Testis (tissue), 3 donors: Measurements from ENCODE around the gene DNALI1. TPM values are rescaled to one million over a fixed set of nuclear protein-coding genes. Genes with fewer than 3 reads are reported as not detected.

ENCODE experiments used
- DNase-seq: peaks from one replicate; pipeline ENCODE4 v3.0.0-alpha.2; 2019
- H3K27ac ChIP-seq, 2 donors: fragments of 200-600 bp; sonication (generic); one replicate each; pipeline ENCODE4 v1.5.1; 2019
- H3K27me3 ChIP-seq: fragments of 200-600 bp; sonication (generic); one replicate; pipeline ENCODE4 v1.5.1; 2019
- H3K36me3 ChIP-seq: fragments of 200-600 bp; sonication (generic); one replicate; pipeline ENCODE4 v1.5.1; 2017; ENCODE audit warnings: low read depth; ENCODE audit errors: missing control alignments
- H3K4me1 ChIP-seq: fragments of 200-600 bp; sonication (generic); one replicate; pipeline ENCODE4 v1.5.1; 2019
- H3K4me3 ChIP-seq, 2 donors: fragments of 200-600 bp; sonication (generic); one replicate each; pipeline ENCODE4 v1.5.1; 2017 to 2019
- H3K9me3 ChIP-seq: fragments of 200-600 bp; sonication (generic); one replicate; pipeline ENCODE4 v1.5.1; 2017
- CTCF ChIP-seq, 3 experiments: fragments of 450-650 bp in 2 of 3; fragments of 200-600 bp in 1 of 3; sonication (generic) in 1 of 3; IDR thresholded peaks; one replicate each; pipeline ENCODE4 v1.5.1; 2016 to 2019; ENCODE audit warnings: antibody characterized with exemption in 3 of 3, mild to moderate bottlenecking in 2 of 3, moderate library complexity in 1 of 3
- POLR2A ChIP-seq: fragments of 450-650 bp; IDR thresholded peaks from one replicate; pipeline ENCODE4 v1.6.1; 2017; ENCODE audit warnings: antibody characterized with exemption, mild to moderate bottlenecking, moderate library complexity
- WGBS, 2 donors: methylation state at CpG; one replicate each; pipeline ENCODE4 v1.1.5; 2018; 5-methylcytosine and 5-hydroxymethylcytosine counted together
- intact Hi-C: fragments of 100-400 bp; cut with DNase I; formaldehyde crosslinking; loops from one replicate; pipeline ENCODE4 v1.15.1; 2023; ENCODE audit warnings: low total_unique reads
- polyA plus RNA-seq: library from polyadenylated mRNA; stranded (reverse); fragments of 350-450 nt; fragmentation: Illumina TruSeq; extraction: RNeasy Lipid Tissue Mini Kit (QIAGEN cat#74804); gene quantifications from one replicate; pipeline ENCODE4 v1.2.3, GENCODE V29; 2014; ENCODE audit warnings: low read depth, low replicate concordance; ENCODE audit not compliant: insufficient read depth
- total RNA-seq, 2 donors: library from RNA; depleted of rRNA; stranded (reverse); fragments of >200 nt; gene quantifications; one replicate each; pipeline ENCODE4 v1.2.3, GENCODE V29; 2016

The DNALI1 gene
- total and polyA plus RNA-seq, 3 donors from 2014 or later = 50.5 to 216 (median 73.0) TPM

DNA sequence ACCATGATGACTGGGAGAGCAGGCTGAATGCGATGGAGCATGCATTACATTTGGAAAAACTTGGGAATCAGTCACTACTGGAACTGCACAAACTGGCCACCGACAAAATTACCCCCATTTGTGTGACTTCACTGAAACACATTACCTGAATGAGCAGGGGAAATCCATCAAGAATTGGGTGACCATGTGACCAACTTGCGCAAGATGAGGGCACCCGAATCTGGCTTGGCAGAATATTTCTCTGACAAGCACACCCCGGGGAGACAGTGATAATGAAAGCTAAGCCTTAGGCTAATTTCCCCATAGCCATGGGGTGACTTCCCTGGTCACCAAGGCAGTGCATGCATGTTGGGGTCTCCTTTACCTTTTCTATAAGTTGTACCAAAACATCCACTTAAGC, 11.7 kb upstream of the DNALI1 start:
- no peaks in the 10 kb centered on the region for H3K27me3 ChIP-seq
- 75 to 94% methylated on average over 5 of the region's 5 CpGs for WGBS, 2 donors
- no peaks in the 10 kb centered on the region for H3K9me3 ChIP-seq
- TF ChIP-seq CTCF (IDR thresholded peaks at IDR 0.05) = no peak
- H3K36me3 ChIP-seq = no peaks in the 10 kb centered on the region
- intact Hi-C loops = no loop called here
- no peak overlapping the region for H3K27ac ChIP-seq
- H3K4me3 ChIP-seq = no peak overlapping the region
- DNase-seq = peak; percentile 2
- H3K4me1 ChIP-seq = peaks cover 2% of the 10 kb centered on the region

- TF ChIP-seq CTCF (IDR thresholded peaks at IDR 0.05) = no peak
- TF ChIP-seq POLR2A = no peak
- Histone ChIP-seq H3K36me3 (no peaks in the 10 kb centered on the region), H3K27ac (no peak overlapping the region), H3K4me1 (peaks cover 7% of the 10 kb centered on the region), H3K4me3 (no peak overlapping the region), H3K9me3 (no peaks in the 10 kb centered on the region), H3K27me3 (no peaks in the 10 kb centered on the region)
- 85 to 91% methylated on average over 6 of the region's 6 CpGs for WGBS, 2 donors
- intact Hi-C loops = no loop called here
- no peak for DNase-seq
Measured at GRCh38 chr1:37549341-37549740, 7.4 kb upstream of the DNALI1 start.

- H3K4me1 ChIP-seq = peaks cover 17% of the 10 kb centered on the region
- H3K4me3 ChIP-seq = peak overlapping the region; percentile 96 to 99
- peak overlapping the region; percentile 67 to 68 for H3K27ac ChIP-seq
- WGBS, 2 donors = 2 to 4% methylated on average over 11 of the region's 11 CpGs
- no peak for DNase-seq
- H3K27me3 ChIP-seq = no peaks in the 10 kb centered on the region
- H3K9me3 ChIP-seq = no peaks in the 10 kb centered on the region
- intact Hi-C loops = no loop called here
- TF ChIP-seq CTCF (IDR thresholded peaks at IDR 0.05) (no peak), POLR2A (no peak)
- H3K36me3 ChIP-seq = no peaks in the 10 kb centered on the region
Measured at GRCh38 chr1:37553598-37553926, 3.2 kb upstream of the DNALI1 start.

- DNase-seq = peak; percentile 97
- TF ChIP-seq CTCF (IDR thresholded peaks at IDR 0.05) (peak in 1 of 3 experiments; percentile 24), POLR2A (no peak)
- intact Hi-C loops = no loop called here
- Histone ChIP-seq H3K4me3 (peak within 1 kb of the TSS; percentile 96 to 99), H3K9me3 (no peaks in the 10 kb centered on the region), H3K4me1 (peaks cover 17% of the 10 kb centered on the region), H3K36me3 (no peaks in the 10 kb centered on the region), H3K27ac (peak within 1 kb of the TSS; percentile 67 to 68), H3K27me3 (no peaks in the 10 kb centered on the region)
- WGBS, 2 donors = 10 to 12% methylated on average over 51 to 54 of the region's 54 CpGs
Measured at GRCh38 chr1:37553927-37554808, 2.6 kb upstream of the DNALI1 start, which contains the start of gene SNIP1. Gene SNIP1, minus strand, starts transcription at chr1:37554293. Its CDS starts 64 bp downstream, at chr1:37554229.

GRCh38 chr1:37557402-37557801, 662 bp downstream of the DNALI1 start:
- 65 to 70% methylated on average over 3 of the region's 3 CpGs for WGBS, 2 donors
- Histone ChIP-seq H3K4me3 (peak overlapping the region; percentile 45 to 50), H3K4me1 (peaks cover 23% of the 10 kb centered on the region), H3K9me3 (no peaks in the 10 kb centered on the region), H3K27me3 (no peaks in the 10 kb centered on the region), H3K27ac (peak overlapping the region in 1 of 2 donors; percentile 64), H3K36me3 (no peaks in the 10 kb centered on the region)
- intact Hi-C loops = no loop called here
- no peak for TF ChIP-seq CTCF (IDR thresholded peaks at IDR 0.05)
- TF ChIP-seq POLR2A = no peak
- no peak for DNase-seq
